KMS-11 (cell line): ENCODE data around the gene CRYBB1.
A peak's percentile ranks its signal among the peaks of the same experiment; 100 is the strongest.

Source experiments
- H2AFZ ChIP-seq: fragments of 200-600 bp; sonication (generic); 2 replicates; pipeline ENCODE4 v1.6.1; 2016; ENCODE audit warnings: antibody characterized with exemption, mixed run types, low read depth
- H3K27ac ChIP-seq: fragments of 200-600 bp; sonication (generic); 2 replicates; pipeline ENCODE4 v1.6.1; 2016; ENCODE audit warnings: mild to moderate bottlenecking, mixed run types
- H3K27me3 ChIP-seq: fragments of 200-600 bp; sonication (generic); 2 replicates; pipeline ENCODE4 v1.6.1; 2017; ENCODE audit warnings: mild to moderate bottlenecking, low read depth, mixed run types, moderate library complexity; ENCODE audit not compliant: insufficient read depth
- H3K36me3 ChIP-seq: fragments of 200-600 bp; sonication (generic); 2 replicates; pipeline ENCODE4 v1.6.1; 2017; ENCODE audit warnings: mild to moderate bottlenecking, mixed run types; ENCODE audit not compliant: insufficient read depth
- H3K4me1 ChIP-seq: fragments of 200-600 bp; sonication (generic); 2 replicates; pipeline ENCODE4 v1.6.1; 2016; ENCODE audit warnings: mild to moderate bottlenecking, low read depth, mixed run types; ENCODE audit not compliant: poor library complexity, severe bottlenecking
- H3K4me2 ChIP-seq: fragments of 200-600 bp; sonication (generic); 2 replicates; pipeline ENCODE4 v1.7.0; 2016; ENCODE audit warnings: mild to moderate bottlenecking, mixed run types
- H3K4me3 ChIP-seq: fragments of 200-600 bp; sonication (generic); IDR thresholded peaks from 2 replicates; pipeline ENCODE4 v1.6.1; 2017; ENCODE audit warnings: low read depth, low read length, mixed read lengths; ENCODE audit not compliant: insufficient read depth
- H3K79me2 ChIP-seq: fragments of 200-600 bp; sonication (generic); 2 replicates; pipeline ENCODE4 v1.6.1; 2016; ENCODE audit warnings: low read depth, mixed run types; ENCODE audit not compliant: insufficient read depth
- H3K9ac ChIP-seq: fragments of 200-600 bp; sonication (generic); 2 replicates; pipeline ENCODE4 v1.6.1; 2016; ENCODE audit warnings: mild to moderate bottlenecking, mixed run types
- H4K20me1 ChIP-seq: fragments of 200-600 bp; sonication (generic); 2 replicates; pipeline ENCODE4 v1.6.1; 2016; ENCODE audit warnings: mild to moderate bottlenecking, mixed run types; ENCODE audit not compliant: insufficient read depth
- CTCF ChIP-seq: fragments of 200-600 bp; sonication (generic); conservative IDR thresholded peaks from 2 replicates; pipeline ENCODE4 v1.6.1; 2017; ENCODE audit warnings: low read depth, mild to moderate bottlenecking, antibody characterized with exemption, low read length, moderate library complexity, mixed read lengths

The CRYBB1 gene

DNA sequence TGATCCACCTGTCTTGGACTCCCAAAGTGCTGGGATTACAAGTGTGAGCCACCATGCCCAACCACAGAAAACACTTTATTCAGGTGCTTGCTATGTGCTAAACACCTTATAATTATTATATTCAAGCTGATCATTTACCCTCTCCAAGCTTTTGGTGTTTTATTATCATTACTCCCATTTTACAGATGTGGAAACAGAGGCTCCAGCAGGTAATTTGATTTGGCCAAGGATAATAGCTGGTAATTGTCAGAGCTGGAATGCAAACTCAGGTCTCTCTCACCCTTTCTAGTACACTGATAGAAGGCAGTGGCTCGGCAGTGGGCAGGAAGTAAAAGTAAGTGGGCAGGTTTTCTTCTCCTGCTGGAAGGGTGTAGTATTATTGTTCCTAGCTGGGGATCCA, 24.1 kb downstream of the CRYBB1 start:
- Histone ChIP-seq H3K4me1 (peaks cover 69% of the 10 kb centered on the region), H3K27ac (peak overlapping the region; percentile 63), H3K9ac (no peak overlapping the region), H3K36me3 (no peaks in the 10 kb centered on the region), H3K4me3 (no peak overlapping the region), H4K20me1 (no peaks in the 10 kb centered on the region), H3K79me2 (peaks cover 13% of the 10 kb centered on the region), H3K4me2 (peak overlapping the region; percentile 39; the same call in 1 of the 2 replicates), H2AFZ (no peak overlapping the region; the same call in 1 of the 2 replicates), H3K27me3 (no peaks in the 10 kb centered on the region)
- TF ChIP-seq CTCF = no peak

DNA sequence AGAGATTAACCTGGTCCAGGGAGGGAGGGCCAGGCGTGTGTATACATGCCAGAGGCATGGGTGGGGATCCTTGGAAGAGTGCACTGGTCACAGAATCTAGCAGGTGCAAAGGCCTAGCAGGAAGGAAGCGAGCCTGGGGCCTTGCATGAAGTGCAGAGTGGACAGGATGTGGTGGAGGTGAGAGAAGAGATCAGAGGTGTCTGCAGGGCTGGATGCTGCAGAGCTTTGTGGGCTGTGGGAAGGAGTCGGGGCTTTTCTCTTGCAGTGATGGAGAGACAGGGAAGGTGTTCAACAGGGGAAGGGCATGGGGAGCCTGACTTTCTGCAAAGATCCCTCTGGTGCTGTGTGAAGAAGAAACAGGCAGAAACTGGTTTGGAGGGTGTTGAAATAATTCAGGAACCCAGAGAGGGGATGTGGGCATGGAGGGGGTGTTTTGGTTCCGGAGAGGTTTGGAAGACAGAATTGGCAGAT, 25.4 kb downstream of the CRYBB1 start:
- H3K4me2 ChIP-seq = peak overlapping the region; percentile 72
- TF ChIP-seq CTCF = no peak
- H3K4me1 ChIP-seq = peaks cover 71% of the 10 kb centered on the region
- no peaks in the 10 kb centered on the region for H3K27me3 ChIP-seq
- peak overlapping the region; percentile 60 for H3K27ac ChIP-seq
- H3K9ac ChIP-seq = no peak overlapping the region; the same call in 1 of the 2 replicates
- H3K4me3 ChIP-seq = no peak overlapping the region
- peak overlapping the region; percentile 5; the same call in 1 of the 2 replicates for H2AFZ ChIP-seq
- no peaks in the 10 kb centered on the region for H4K20me1 ChIP-seq
- no peaks in the 10 kb centered on the region for H3K36me3 ChIP-seq
- peaks cover 26% of the 10 kb centered on the region for H3K79me2 ChIP-seq

DNA sequence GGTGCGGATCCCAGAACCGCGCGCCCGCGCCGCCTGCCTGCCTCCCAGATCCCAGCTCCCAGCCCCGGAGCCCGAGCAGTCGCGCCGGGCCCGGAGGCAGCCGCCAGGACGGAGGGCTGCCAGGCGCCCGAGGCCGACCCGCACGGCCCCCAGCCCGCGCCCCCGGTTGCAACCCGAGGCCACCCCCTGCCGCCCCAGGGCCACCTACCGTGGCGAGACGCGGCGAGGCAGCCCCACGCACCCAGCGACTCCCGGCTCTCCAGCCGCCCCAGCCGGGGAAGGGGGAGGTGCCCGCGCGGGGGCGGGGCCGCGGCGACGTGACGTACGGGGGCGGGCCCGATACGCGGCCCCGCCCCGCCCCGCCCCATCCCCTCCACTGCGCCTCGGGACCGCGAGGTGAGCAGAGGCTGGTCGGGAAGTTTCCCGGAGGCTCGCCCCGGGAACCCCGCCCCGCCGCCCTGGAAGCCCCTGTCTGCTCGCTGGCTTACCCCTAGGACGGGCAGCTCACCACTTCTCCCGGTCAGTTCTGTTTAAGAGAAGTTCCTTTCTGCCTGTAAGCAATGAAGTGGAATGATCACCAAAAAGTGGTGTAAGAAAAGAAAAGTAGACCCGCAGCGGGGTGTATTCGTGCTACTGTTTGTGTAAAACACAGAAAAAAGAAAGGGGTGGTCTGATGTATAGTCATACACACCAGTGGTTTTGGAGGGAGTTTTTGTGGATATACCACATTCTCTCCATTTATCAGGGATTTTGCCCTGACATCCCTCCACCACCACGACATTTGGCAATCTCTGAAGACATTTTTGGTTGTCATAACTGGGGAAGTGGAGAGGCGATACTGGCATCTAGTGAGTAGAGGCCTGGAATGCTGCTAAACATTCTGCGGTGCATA, 27.7 kb downstream of the CRYBB1 start, which contains the start of gene TPST2:
TPST2 (minus strand) TSS at position 288 of the 892 bp plus-strand sequence. CDS start 48,502 bp downstream, outside the sequence.
- H3K27ac ChIP-seq = peak within 1 kb of the TSS; percentile 72
- peak within 1 kb of the TSS; percentile 70 for H3K9ac ChIP-seq
- no peaks in the 10 kb centered on the region; the same call in 1 of the 2 replicates for H4K20me1 ChIP-seq
- no peaks in the 10 kb centered on the region for H3K36me3 ChIP-seq
- peaks cover 48% of the 10 kb centered on the region for H3K79me2 ChIP-seq
- H2AFZ ChIP-seq = 0 out of 2 replicates have a peak within 1 kb of the TSS, but pooled peaks have one; percentile 48
- TF ChIP-seq CTCF = no peak
- no peak within 1 kb of the TSS for H3K4me3 ChIP-seq
- H3K4me2 ChIP-seq = peak within 1 kb of the TSS; percentile 81
- H3K4me1 ChIP-seq = peaks cover 61% of the 10 kb centered on the region
- H3K27me3 ChIP-seq = no peaks in the 10 kb centered on the region

DNA sequence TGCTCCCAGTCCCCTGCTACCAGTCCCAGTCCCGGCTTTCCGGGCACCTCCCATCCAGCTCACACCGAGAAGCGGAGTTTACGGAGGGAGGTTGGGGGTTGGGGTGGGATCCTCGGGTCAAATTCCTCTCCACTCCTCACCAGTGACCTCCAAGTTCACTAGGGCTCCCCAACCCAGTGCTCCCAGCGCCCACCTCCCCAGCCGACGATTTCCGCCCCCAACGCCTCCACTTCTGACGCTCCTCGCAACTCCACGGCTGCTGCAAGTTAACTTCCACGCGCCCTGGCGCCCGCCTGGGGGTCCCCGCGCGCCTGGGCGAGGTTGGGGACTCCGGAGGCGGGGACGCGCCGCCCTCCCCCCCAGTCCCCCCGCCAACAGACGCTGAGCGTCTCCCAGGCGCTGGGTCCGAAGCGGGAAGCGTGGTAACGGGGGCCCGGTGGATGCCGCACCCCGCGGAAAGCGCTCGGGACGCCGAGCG, 28.4 kb downstream of the CRYBB1 start:
- peak overlapping the region; percentile 54 for H3K4me2 ChIP-seq
- H3K79me2 ChIP-seq = peaks cover 55% of the 10 kb centered on the region
- H3K27me3 ChIP-seq = no peaks in the 10 kb centered on the region
- H4K20me1 ChIP-seq = no peaks in the 10 kb centered on the region; the same call in 1 of the 2 replicates
- no peak overlapping the region for H3K4me3 ChIP-seq
- peak overlapping the region; percentile 70; the same call in 1 of the 2 replicates for H3K9ac ChIP-seq
- H3K27ac ChIP-seq = peak overlapping the region; percentile 35
- H3K4me1 ChIP-seq = peaks cover 57% of the 10 kb centered on the region
- TF ChIP-seq CTCF = no peak
- no peaks in the 10 kb centered on the region for H3K36me3 ChIP-seq
- 0 out of 2 replicates have a peak overlapping the region, but pooled peaks have one; percentile 8 for H2AFZ ChIP-seq
